Prostate gland (tissue), 2 donors: ENCODE results near the gene SLC22A16. TPM values are rescaled to one million over a fixed set of nuclear protein-coding genes. Genes with fewer than 3 reads are reported as not detected.
"Not testable (repeated sequence)": the region's sequence is repeated elsewhere in the genome, so short reads cannot be mapped to it uniquely, and the experiment has no call there.

Source experiments
- DNase-seq: peaks from one replicate; pipeline ENCODE4 v3.0.0-alpha.2; 2019; ENCODE audit warnings: low spot score
- H3K27ac ChIP-seq, 2 donors: fragments of 200-600 bp; sonication (generic); 2 replicates each; pipeline ENCODE4 v1.5.1; 2017 to 2019
- H3K27me3 ChIP-seq: fragments of 200-600 bp; sonication (generic); replicated peaks from 2 replicates; pipeline ENCODE4 v1.5.1; 2019; ENCODE audit not compliant: insufficient read depth
- H3K36me3 ChIP-seq, 2 donors: fragments of 200-600 bp; sonication (generic); 1 replicate in 1 of 2; 2 replicates in 1 of 2; pipeline versions ENCODE4 v1.5.1 to v1.8.1; 2017 to 2019
- H3K4me1 ChIP-seq: fragments of 200-600 bp; sonication (generic); replicated peaks from 2 replicates; pipeline ENCODE4 v1.5.1; 2019
- H3K4me3 ChIP-seq, 2 donors: fragments of 200-600 bp; sonication (generic); 2 replicates each; pipeline ENCODE4 v1.5.1; 2017 to 2019
- H3K9me3 ChIP-seq: fragments of 200-600 bp; sonication (generic); 2 replicates; pipeline ENCODE4 v1.5.1; 2017
- CTCF ChIP-seq, 4 experiments: fragments of 200-600 bp in 2 of 4; fragments of 450-650 bp in 2 of 4; sonication (generic) in 2 of 4; IDR thresholded peaks; 1 replicate in 3 of 4; 2 replicates in 1 of 4; pipeline ENCODE4 v1.5.1; 2016 to 2019; ENCODE audit warnings: antibody characterized with exemption in 4 of 4, mild to moderate bottlenecking in 2 of 4, moderate library complexity in 2 of 4
- POLR2A ChIP-seq: fragments of 450-650 bp; IDR thresholded peaks from one replicate; pipeline ENCODE4 v1.6.1; 2016; ENCODE audit warnings: antibody characterized with exemption, mild to moderate bottlenecking
- POLR2AphosphoS5 ChIP-seq: sonication (generic); formaldehyde crosslinking; IDR thresholded peaks from one replicate; pipeline ENCODE4 v1.6.1; 2017; ENCODE audit warnings: antibody characterized with exemption
- WGBS: methylation state at CpG from one replicate; pipeline ENCODE4 v1.1.5; 2018; 5-methylcytosine and 5-hydroxymethylcytosine counted together
- intact Hi-C: fragments of 100-400 bp; cut with DNase I; formaldehyde crosslinking; loops from one replicate; pipeline ENCODE4 v1.14.2; 2022
- total RNA-seq, 2 donors: library from RNA; depleted of rRNA; stranded (reverse); fragments of >200 nt; gene quantifications; one replicate each; pipeline ENCODE4 v1.1.0, GENCODE V29; 2016

SLC22A16 gene
- total RNA-seq, 2 donors from 2014 or later: 2.7 TPM; not detected in 1

- peak overlapping the region; percentile 22 to 35 for H3K27ac ChIP-seq
- H3K4me3 ChIP-seq: no peak overlapping the region
- no peak for DNase-seq
- no peak for TF ChIP-seq POLR2A
- peaks cover 5% of the 10 kb centered on the region for H3K4me1 ChIP-seq
- no peaks in the 10 kb centered on the region for H3K9me3 ChIP-seq
- WGBS: 14% methylated on average over 2 of the region's 2 CpGs
- H3K27me3 ChIP-seq: no peaks in the 10 kb centered on the region
- intact Hi-C loops: no loop called here
- no peaks in the 10 kb centered on the region for H3K36me3 ChIP-seq
Observed at GRCh38 chr6:110517034-110517433, 40.6 kb upstream of the SLC22A16 start.

- no peaks in the 10 kb centered on the region for H3K9me3 ChIP-seq
- DNase-seq: no peak
- peaks cover 5% of the 10 kb centered on the region for H3K4me1 ChIP-seq
- no peaks in the 10 kb centered on the region for H3K27me3 ChIP-seq
- no peak overlapping the region for H3K27ac ChIP-seq
- TF ChIP-seq POLR2A: no peak
- TF ChIP-seq POLR2AphosphoS5: no peak
- TF ChIP-seq CTCF (IDR thresholded peaks at IDR 0.05): no peak
- intact Hi-C loops: no loop called here
- 82% methylated on average over 4 of the region's 4 CpGs for WGBS
- no peaks in the 10 kb centered on the region for H3K36me3 ChIP-seq
- no peak overlapping the region for H3K4me3 ChIP-seq
Observed at GRCh38 chr6:110514818-110515217, 38.4 kb upstream of the SLC22A16 start.

- intact Hi-C loops: no loop called here
- Histone ChIP-seq H3K9me3 (no peaks in the 10 kb centered on the region), H3K36me3 (no peaks in the 10 kb centered on the region), H3K4me3 (no peak overlapping the region), H3K27ac (no peak overlapping the region), H3K27me3 (no peaks in the 10 kb centered on the region), H3K4me1 (peaks cover 1% of the 10 kb centered on the region)
- TF ChIP-seq POLR2A (no peak), POLR2AphosphoS5 (no peak), CTCF (IDR thresholded peaks at IDR 0.05) (no peak)
- DNase-seq: no peak
Observed at GRCh38 chr6:110512991-110513390, 36.6 kb upstream of the SLC22A16 start.

GRCh38 chr6:110512549-110512948, 36.1 kb upstream of the SLC22A16 start:
- H3K4me1 ChIP-seq, H3K9me3 ChIP-seq, DNase-seq, H3K4me3 ChIP-seq, H3K27me3 ChIP-seq, intact Hi-C loops, H3K27ac ChIP-seq, H3K36me3 ChIP-seq: not testable (repeated sequence)

GRCh38 chr6:110511401-110511800, 35.0 kb upstream of the SLC22A16 start:
- 95% methylated on average over 1 of the region's 1 CpG for WGBS
- H3K9me3 ChIP-seq: no peaks in the 10 kb centered on the region
- DNase-seq: no peak
- no peaks in the 10 kb centered on the region for H3K4me1 ChIP-seq
- H3K27me3 ChIP-seq: no peaks in the 10 kb centered on the region
- no peak overlapping the region for H3K27ac ChIP-seq
- no peaks in the 10 kb centered on the region for H3K36me3 ChIP-seq
- H3K4me3 ChIP-seq: no peak overlapping the region
- TF ChIP-seq CTCF (IDR thresholded peaks at IDR 0.05): no peak
- TF ChIP-seq POLR2AphosphoS5: no peak
- no peak for TF ChIP-seq POLR2A
- intact Hi-C loops: no loop called here

- Histone ChIP-seq H3K27me3 (no peaks in the 10 kb centered on the region), H3K36me3 (no peaks in the 10 kb centered on the region), H3K27ac (no peak overlapping the region), H3K4me3 (no peak overlapping the region), H3K9me3 (no peaks in the 10 kb centered on the region), H3K4me1 (no peaks in the 10 kb centered on the region)
- 89% methylated on average over 1 of the region's 1 CpG for WGBS
- intact Hi-C loops: no loop called here
- no peak for DNase-seq
- TF ChIP-seq POLR2A: no peak
- no peak for TF ChIP-seq POLR2AphosphoS5
- TF ChIP-seq CTCF (IDR thresholded peaks at IDR 0.05): no peak
Observed at GRCh38 chr6:110509617-110510241, 33.3 kb upstream of the SLC22A16 start.

GRCh38 chr6:110504891-110505290, 28.5 kb upstream of the SLC22A16 start:
- H3K36me3 ChIP-seq, H3K4me1 ChIP-seq, DNase-seq, H3K9me3 ChIP-seq, H3K27ac ChIP-seq, intact Hi-C loops, H3K27me3 ChIP-seq, H3K4me3 ChIP-seq: not testable (repeated sequence)
- 98% methylated on average over 2 of the region's 2 CpGs for WGBS
